IgD-negative memory B cell (primary cell): ENCODE measurements around the gene MCIDAS. TPM values are rescaled to one million over a fixed set of nuclear protein-coding genes. Genes with fewer than 3 reads are reported as not detected.

ENCODE experiments used
- H3K27ac Mint-ChIP-seq, 3 donors: one replicate each; pipeline ENCODE4 v1.8.0; 2020 to 2022; ENCODE audit warnings: mild to moderate bottlenecking in 3 of 3, mixed read lengths in 3 of 3, moderate library complexity in 1 of 3
- H3K27me3 Mint-ChIP-seq: one replicate; pipeline ENCODE4 v1.8.0; 2021; ENCODE audit warnings: mixed read lengths
- H3K36me3 Mint-ChIP-seq: one replicate; pipeline ENCODE4 v1.8.0; 2020; ENCODE audit warnings: mild to moderate bottlenecking, mixed read lengths
- H3K4me1 Mint-ChIP-seq, 3 donors: one replicate each; pipeline ENCODE4 v1.8.0; 2020 to 2022; ENCODE audit warnings: mixed read lengths in 3 of 3, mild to moderate bottlenecking in 1 of 3
- H3K4me3 Mint-ChIP-seq, 4 donors: one replicate each; pipeline ENCODE4 v1.8.0; 2020 to 2022; ENCODE audit warnings: mild to moderate bottlenecking in 4 of 4, mixed read lengths in 4 of 4, moderate library complexity in 3 of 4
- H3K9me3 Mint-ChIP-seq, 3 donors: one replicate each; pipeline ENCODE4 v1.8.0; 2020 to 2021; ENCODE audit warnings: mixed read lengths in 3 of 3, mild to moderate bottlenecking in 1 of 3
- polyA plus RNA-seq: library from polyadenylated mRNA; unstranded; fragments of 300-500 nt; fragmentation: Illumina TruSeq; gene quantifications from one replicate; pipeline ENCODE4 v1.2.3, GENCODE V29; 2021

The MCIDAS gene
- polyA plus RNA-seq, 1 donor from 2014 or later: not detected

- Mint-ChIP-seq H3K9me3 (peaks cover 0 to 2% (median 0%) of the 10 kb centered on the region in 3 donors), H3K27me3 (peaks cover 81% of the 10 kb centered on the region), H3K4me3 (peak overlapping the region; percentile 54 to 90 (median 82)), H3K36me3 (no peaks in the 10 kb centered on the region), H3K27ac (peak overlapping the region; percentile 21 to 86 (median 34)), H3K4me1 (peaks cover 27 to 35% (median 27%) of the 10 kb centered on the region in 3 donors)
Observed at GRCh38 chr5:55227664-55228430, 732 bp upstream of the MCIDAS start.

GRCh38 chr5:55226027-55226933 is 835 bp downstream of the MCIDAS start:
- peaks cover 20 to 28% (median 23%) of the 10 kb centered on the region in 3 donors for H3K4me1 Mint-ChIP-seq
- H3K27me3 Mint-ChIP-seq: peaks cover 78% of the 10 kb centered on the region
- peak overlapping the region; percentile 25 to 90 (median 73) for H3K4me3 Mint-ChIP-seq
- peaks cover 0 to 2% (median 0%) of the 10 kb centered on the region in 3 donors for H3K9me3 Mint-ChIP-seq
- peak overlapping the region in 1 of 3 donors; percentile 71 for H3K27ac Mint-ChIP-seq
- H3K36me3 Mint-ChIP-seq: no peaks in the 10 kb centered on the region

- Mint-ChIP-seq H3K4me3 (peak overlapping the region in 2 of 4 donors; percentile 25 to 68), H3K4me1 (peaks cover 22 to 28% (median 25%) of the 10 kb centered on the region in 3 donors), H3K27me3 (peaks cover 78% of the 10 kb centered on the region), H3K9me3 (peaks cover 0 to 2% (median 0%) of the 10 kb centered on the region in 3 donors), H3K27ac (peak overlapping the region in 1 of 3 donors; percentile 46), H3K36me3 (no peaks in the 10 kb centered on the region)
Observed at GRCh38 chr5:55225346-55225745, 1.8 kb downstream of the MCIDAS start.

GRCh38 chr5:55223812-55224240 is 3.3 kb downstream of the MCIDAS start:
- H3K4me1 Mint-ChIP-seq: peaks cover 25 to 28% (median 25%) of the 10 kb centered on the region in 3 donors
- H3K36me3 Mint-ChIP-seq: no peaks in the 10 kb centered on the region
- H3K9me3 Mint-ChIP-seq: peaks cover 0 to 2% (median 0%) of the 10 kb centered on the region in 3 donors
- H3K27me3 Mint-ChIP-seq: peaks cover 75% of the 10 kb centered on the region
- peak overlapping the region in 1 of 3 donors; percentile 82 for H3K27ac Mint-ChIP-seq
- peak overlapping the region; percentile 38 to 82 (median 69) for H3K4me3 Mint-ChIP-seq

DNA sequence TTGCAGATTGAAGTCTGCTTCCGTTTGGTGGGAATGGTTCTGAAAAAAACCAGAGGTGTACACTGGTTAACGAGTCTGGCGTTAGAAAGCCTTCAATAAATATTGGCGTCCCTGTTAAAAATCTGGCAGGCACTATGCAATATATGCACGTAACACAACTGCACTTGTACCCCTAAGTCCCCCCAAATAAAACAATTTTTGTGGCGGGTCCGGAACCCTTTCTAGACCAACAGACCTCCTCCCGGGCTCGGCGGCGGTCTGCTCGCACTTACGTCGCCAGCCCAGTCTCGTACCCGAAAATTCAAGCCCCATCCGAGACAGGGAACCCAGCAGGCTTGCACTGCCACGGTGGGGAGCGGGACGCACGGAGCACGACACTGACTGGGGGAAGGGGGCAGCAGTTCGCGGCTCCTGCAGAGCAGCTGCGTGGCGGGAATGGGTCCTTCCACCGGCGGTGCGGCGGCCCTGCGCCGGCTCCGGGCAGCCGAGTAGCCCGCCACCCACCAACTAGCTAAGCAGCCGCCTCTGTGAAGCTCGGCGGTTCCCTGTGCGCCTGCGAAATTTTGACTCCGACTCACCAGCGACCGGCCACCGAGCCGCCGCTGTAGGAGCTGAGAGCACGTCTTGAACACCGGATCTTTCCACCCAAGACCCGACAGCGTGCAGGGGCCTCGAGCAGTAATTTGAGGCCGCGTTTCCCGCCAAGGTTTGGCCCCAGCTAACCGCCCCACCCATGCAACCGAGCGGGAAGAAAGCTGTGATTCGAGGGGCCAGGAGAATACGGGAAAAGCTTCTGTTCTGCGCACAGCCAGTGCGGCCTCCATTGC is 3.9 kb downstream of the MCIDAS start:
- peak overlapping the region in 2 of 3 donors; percentile 64 to 82 for H3K27ac Mint-ChIP-seq
- H3K4me3 Mint-ChIP-seq: peak overlapping the region; percentile 38 to 82 (median 69)
- peaks cover 69% of the 10 kb centered on the region for H3K27me3 Mint-ChIP-seq
- no peaks in the 10 kb centered on the region for H3K36me3 Mint-ChIP-seq
- H3K9me3 Mint-ChIP-seq: peaks cover 0 to 2% (median 0%) of the 10 kb centered on the region in 3 donors
- H3K4me1 Mint-ChIP-seq: peaks cover 25 to 27% (median 25%) of the 10 kb centered on the region in 3 donors

GRCh38 chr5:55222092-55222984 is 4.8 kb downstream of the MCIDAS start:
- Mint-ChIP-seq H3K4me1 (peaks cover 19 to 20% (median 19%) of the 10 kb centered on the region in 3 donors), H3K27me3 (peaks cover 64% of the 10 kb centered on the region), H3K9me3 (peaks cover 0 to 2% (median 0%) of the 10 kb centered on the region in 3 donors), H3K27ac (peak overlapping the region in 1 of 3 donors; percentile 72), H3K4me3 (peak overlapping the region in 3 of 4 donors; percentile 64 to 74 (median 72)), H3K36me3 (no peaks in the 10 kb centered on the region)

DNA sequence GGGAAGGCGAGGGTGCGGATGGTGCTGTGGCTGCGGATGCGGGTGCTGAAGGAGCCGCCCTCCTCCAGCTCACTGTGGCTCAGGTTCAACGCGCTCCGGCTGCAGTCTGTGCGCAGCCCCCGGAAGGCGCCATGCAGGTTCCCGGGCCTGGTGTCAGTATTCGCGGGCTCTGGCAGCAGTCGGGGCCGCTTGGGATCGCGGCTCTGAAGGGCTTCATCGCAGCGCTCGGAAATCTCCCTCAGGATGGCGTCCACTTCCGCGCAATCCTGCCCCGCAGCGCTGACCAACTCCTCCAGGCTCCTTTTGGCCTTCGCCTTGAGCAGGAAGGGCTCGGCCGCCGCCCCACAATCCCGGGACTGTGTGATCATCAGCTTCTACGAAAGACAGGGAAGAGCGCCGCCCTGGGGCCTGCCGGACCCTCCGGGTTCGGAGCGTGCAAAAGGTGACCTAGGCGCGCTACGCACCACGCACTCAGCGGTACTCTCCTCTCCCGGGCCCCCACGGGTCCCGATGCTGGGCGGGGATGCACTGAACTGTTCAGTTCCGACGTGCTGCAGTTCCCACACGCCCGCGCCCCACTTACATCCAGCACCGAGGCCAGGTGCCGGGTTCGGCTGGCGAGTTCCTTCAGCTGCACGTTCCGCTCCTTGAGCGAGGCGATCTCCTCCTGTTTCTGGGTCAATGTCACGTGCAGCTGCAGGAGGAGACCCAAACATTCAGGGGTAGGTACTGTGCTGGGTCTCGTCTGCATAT is 6.5 kb downstream of the MCIDAS start:
- H3K4me1 Mint-ChIP-seq: peaks cover 16 to 20% (median 19%) of the 10 kb centered on the region in 3 donors

DNA sequence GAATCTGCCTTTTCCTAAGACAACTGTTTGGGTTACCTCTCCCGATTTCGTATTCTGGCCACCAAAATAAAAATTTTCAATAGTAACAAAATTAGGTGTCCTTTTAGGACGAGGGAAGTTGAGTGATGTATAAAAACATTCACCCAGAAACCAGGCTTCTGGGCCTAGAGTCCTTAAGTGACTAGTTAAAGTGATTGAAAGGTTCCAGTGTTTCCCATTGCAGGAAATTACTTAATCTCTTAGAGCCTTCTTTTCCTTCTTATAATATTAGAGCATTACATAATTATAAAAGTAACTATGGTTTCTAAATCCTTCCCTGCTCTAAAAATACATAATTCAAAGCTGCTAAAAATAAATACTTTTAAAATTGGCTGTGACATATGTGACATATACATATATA is 7.3 kb downstream of the MCIDAS start:
- H3K4me1 Mint-ChIP-seq: peaks cover 16 to 20% (median 19%) of the 10 kb centered on the region in 3 donors
- H3K36me3 Mint-ChIP-seq: no peaks in the 10 kb centered on the region
- peak overlapping the region in 1 of 4 donors; percentile 64 for H3K4me3 Mint-ChIP-seq
- peaks cover 52% of the 10 kb centered on the region for H3K27me3 Mint-ChIP-seq
- no peak overlapping the region for H3K27ac Mint-ChIP-seq
- H3K9me3 Mint-ChIP-seq: peaks cover 0 to 2% (median 0%) of the 10 kb centered on the region in 3 donors

More for the DNA sequence above, 6.5 kb downstream of the MCIDAS start:
- Mint-ChIP-seq H3K27ac (peak overlapping the region in 1 of 3 donors; percentile 10), H3K27me3 (peaks cover 56% of the 10 kb centered on the region), H3K36me3 (no peaks in the 10 kb centered on the region), H3K9me3 (peaks cover 0 to 2% (median 0%) of the 10 kb centered on the region in 3 donors), H3K4me3 (peak overlapping the region; percentile 48 to 82 (median 65))

DNA sequence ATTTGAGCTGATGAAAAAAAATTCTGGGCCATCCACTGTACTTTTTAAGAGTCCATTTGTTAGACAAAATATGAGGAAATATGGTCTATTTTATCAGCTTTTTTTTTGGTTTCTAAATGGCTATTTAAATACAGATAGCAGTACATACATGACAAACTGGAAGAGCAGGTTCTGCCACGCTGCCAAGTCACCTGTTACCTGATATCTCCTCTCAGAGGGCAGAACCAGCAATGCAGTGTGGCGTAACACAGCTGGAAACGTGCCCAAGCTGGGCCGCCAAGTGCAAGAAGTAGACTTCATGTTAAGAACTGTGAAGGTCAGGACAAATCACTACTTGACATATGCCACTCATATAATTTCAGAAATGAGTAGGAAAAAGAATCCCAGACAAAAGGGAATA is 8.1 kb downstream of the MCIDAS start:
- Mint-ChIP-seq H3K9me3 (peaks cover 0 to 2% (median 0%) of the 10 kb centered on the region in 3 donors), H3K27me3 (peaks cover 44% of the 10 kb centered on the region), H3K4me1 (peaks cover 14 to 20% (median 16%) of the 10 kb centered on the region in 3 donors), H3K4me3 (no peak overlapping the region), H3K36me3 (no peaks in the 10 kb centered on the region), H3K27ac (no peak overlapping the region)

GRCh38 chr5:55211184-55211874 is 15.8 kb downstream of the MCIDAS start:
- H3K4me1 Mint-ChIP-seq: peaks cover 0 to 1% (median 0%) of the 10 kb centered on the region in 3 donors
- H3K9me3 Mint-ChIP-seq: no peaks in the 10 kb centered on the region
- H3K27ac Mint-ChIP-seq: no peak overlapping the region
- no peaks in the 10 kb centered on the region for H3K36me3 Mint-ChIP-seq
- peaks cover 8% of the 10 kb centered on the region for H3K27me3 Mint-ChIP-seq
- H3K4me3 Mint-ChIP-seq: no peak overlapping the region

DNA sequence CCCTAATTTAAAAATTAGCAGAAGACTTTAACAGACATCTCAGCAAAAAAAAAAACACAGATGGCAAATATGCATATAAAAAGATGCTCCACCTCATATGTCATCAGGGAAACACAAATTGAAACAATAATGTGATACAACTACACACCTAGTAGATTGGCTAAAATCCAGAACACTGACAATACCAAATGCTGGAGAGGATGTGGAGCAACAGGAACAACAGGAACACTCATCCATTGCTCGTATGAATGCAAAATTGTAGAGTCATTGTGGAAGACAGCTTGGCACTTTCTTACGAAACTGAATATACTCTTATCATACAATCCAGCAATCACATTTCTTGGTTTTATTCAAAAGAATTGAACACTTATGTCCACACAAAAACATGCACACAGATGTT is 22.1 kb downstream of the MCIDAS start:
- no peak overlapping the region for H3K4me3 Mint-ChIP-seq
- H3K9me3 Mint-ChIP-seq: peaks cover 0 to 2% (median 0%) of the 10 kb centered on the region in 3 donors
- peaks cover 0 to 7% (median 0%) of the 10 kb centered on the region in 3 donors for H3K4me1 Mint-ChIP-seq
- no peaks in the 10 kb centered on the region for H3K36me3 Mint-ChIP-seq
- H3K27me3 Mint-ChIP-seq: peaks cover 14% of the 10 kb centered on the region
- H3K27ac Mint-ChIP-seq: no peak overlapping the region

GRCh38 chr5:55191165-55191564 is 36.0 kb downstream of the MCIDAS start:
- H3K27ac Mint-ChIP-seq: no peak overlapping the region
- H3K4me1 Mint-ChIP-seq: no peaks in the 10 kb centered on the region
- H3K27me3 Mint-ChIP-seq: peaks cover 31% of the 10 kb centered on the region
- H3K9me3 Mint-ChIP-seq: no peaks in the 10 kb centered on the region
- no peak overlapping the region for H3K4me3 Mint-ChIP-seq
- no peaks in the 10 kb centered on the region for H3K36me3 Mint-ChIP-seq
